GM21447 (cell line): Measurements from ENCODE around the gene ITFG1.
A peak's percentile ranks its signal among the peaks of the same experiment; 100 is the strongest.

Source experiments
- ATAC-seq: cut with Tn5 transposase; IDR thresholded peaks from one replicate; pipeline ENCODE4 v1.9.1; 2021; ENCODE audit not compliant: unreplicated experiment

The ITFG1 gene

GRCh38 chr16:47460711-47461597 lies at the start of gene ITFG1, which contains the start of gene PHKB:
Gene ITFG1 (minus strand): TSS chr16:47461063. CDS start chr16:47461045, 18 bp downstream.
Gene PHKB (plus strand): TSS chr16:47461331. CDS start chr16:47461351, 20 bp downstream.
- ATAC-seq: peak; percentile 65

GRCh38 chr16:47507701-47508100 lies 46.8 kb upstream of the ITFG1 start:
- ATAC-seq: no peak

DNA sequence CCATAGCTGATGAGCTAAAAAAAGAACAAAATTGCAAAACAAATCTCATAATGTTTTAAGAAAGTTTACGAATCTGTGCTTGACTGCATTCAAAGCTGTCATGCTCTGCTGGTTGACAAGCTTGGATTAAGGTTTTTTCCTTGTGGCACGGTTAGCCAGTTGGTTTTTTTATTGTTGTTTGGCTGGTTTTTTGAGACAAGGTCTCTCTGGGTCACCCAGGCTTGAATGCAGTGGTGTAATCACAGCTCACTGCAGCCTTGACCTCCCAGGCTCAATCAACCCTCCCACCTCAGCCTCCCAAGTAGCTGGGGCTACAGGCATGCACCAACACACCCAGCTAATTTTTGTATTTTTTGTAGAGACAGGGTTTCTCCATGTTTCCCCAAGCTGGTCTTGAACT lies 45.9 kb upstream of the ITFG1 start:
- no peak for ATAC-seq

DNA sequence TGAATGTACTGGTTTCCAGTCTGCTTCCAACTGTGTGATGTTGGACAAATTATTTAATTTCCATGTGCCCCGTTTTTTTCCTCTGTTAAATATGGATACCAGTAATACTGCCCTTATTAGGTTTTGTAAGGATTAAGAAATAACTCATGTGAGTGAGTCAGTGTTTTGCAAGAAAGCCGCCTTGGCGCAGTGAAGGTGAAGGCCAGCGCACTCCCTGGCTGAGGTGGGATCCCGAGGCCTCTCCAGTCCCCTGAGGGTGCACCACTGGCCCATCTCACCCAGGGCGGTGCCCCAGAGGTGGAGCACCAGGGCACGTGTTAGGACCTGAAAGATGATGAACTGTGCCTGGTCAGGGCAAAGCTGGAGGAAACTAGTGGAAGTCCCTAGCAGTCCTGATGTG lies 43.7 kb upstream of the ITFG1 start:
- no peak for ATAC-seq

GRCh38 chr16:47503936-47504335 lies 43.1 kb upstream of the ITFG1 start:
- no peak for ATAC-seq

DNA sequence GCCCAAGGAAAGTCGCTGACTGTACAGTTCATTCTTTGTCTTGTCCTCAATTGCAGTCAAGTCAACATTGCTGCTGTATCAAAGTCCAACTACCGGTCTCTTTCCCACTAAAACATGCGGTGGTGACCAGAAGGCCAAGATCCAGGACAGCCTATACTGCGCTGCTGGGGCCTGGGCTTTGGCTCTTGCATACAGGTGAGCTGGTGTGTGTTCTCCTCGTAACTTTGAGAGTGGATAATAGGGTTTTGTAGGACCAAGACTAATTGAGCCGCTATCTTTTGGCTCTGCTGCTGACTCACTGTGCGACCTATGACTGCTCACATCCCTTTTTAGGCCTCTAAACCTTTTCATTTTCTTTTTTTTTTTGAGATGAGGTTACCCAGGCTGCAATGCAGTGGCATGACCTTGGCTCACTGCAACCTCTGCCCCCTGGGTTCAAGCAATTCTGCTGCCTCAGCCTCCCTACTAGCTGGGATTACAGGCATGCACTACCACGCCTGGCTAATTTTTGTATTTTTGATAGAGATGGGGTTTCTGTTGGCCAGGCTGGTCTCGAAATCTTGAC lies 38.9 kb upstream of the ITFG1 start:
- ATAC-seq: no peak

DNA sequence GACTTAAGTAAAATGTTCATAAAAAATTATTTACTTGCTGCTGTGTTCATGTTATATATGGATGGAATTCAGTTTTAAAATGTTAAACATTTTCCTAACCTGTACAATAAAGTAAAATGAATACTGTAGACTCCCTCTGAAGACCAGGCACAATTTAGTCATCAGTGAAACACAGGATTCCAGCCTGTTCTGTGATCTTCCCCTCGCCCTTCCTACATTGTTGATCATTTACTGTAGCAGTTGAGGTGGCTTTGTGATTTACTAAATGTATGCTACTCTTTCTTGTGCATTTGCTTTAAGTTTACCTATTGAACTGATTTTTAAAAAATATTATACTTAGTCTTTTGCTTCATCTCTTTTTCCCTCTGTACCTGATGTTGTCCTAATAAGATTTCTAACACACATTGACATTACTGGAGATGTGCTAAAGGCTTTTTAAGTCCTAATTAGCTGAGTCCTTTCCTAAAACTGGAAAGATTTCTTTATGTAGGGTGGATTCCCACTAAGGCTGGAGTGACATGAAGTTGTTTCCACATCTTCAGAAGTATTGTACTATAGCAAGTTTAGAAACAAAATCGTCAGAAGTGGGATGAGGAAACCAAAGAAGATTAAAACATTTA lies 38.3 kb upstream of the ITFG1 start:
- ATAC-seq: no peak

GRCh38 chr16:47493381-47494337 lies 32.8 kb upstream of the ITFG1 start:
- peak; percentile 62 for ATAC-seq

DNA sequence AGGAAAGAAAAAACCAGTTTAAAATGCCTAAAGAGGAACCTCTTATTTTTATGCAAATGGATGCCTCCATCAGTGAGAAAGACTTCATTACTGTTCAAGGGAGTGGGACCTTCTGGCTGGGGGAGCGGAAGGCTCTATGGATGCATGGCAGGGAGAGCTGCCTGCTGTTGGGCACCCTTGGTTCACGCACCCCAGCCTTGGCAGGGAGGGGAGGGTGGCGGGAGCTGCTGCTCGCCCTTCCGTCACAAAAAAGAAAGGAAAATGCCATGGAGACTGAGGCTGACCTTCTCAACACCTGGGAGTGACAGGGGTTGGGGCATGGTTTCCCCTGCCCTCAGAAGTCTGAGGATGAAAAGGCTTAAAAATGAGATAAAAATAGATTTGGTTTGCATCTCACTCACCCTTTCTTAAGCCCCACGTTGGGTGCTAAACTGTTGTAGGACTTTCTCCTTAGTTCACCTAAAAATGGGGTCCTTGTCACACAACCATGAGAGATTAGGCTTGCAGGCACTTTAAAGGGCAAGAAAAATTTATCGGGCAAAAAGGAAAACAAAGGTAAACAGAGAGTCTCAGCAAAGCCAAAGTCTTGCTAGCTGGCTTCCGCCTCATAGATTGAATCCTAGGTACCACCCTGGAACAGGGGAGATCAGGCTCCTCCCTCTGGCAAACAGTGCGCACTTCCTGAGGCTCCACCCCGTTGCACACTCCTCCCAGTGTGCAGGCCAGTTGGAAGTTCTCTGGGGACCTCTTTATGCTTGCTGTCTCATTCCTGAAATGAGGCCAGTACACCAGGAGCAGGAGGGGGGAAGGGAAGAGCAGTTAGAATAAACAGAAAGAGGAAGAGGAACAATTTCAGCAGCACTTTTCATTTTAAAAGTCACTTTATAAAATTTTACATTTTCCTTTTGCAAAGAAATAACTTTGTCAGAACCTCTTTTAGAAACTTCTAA lies 31.8 kb upstream of the ITFG1 start:
- peak; percentile 68 for ATAC-seq

GRCh38 chr16:47492036-47492427 lies 31.2 kb upstream of the ITFG1 start:
- no peak for ATAC-seq

DNA sequence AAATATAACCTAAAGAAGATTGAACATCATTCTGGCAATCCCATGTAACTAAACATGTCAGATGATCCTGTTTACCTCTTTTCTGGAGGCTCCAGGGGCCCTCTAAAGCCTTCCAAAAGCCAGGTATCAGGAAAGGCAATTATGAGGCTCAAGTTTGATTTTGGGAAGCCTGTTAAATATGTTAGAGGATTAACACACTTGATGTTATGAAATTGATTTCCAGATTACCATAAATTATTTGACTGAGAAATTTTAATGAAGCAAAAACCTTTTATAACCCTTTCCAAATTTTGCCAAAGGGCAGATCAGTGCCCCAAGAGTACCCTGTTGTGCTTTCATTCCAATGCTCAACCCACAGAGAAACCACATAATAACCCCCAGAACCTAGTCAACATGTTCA lies 29.6 kb upstream of the ITFG1 start:
- ATAC-seq: no peak

- no peak for ATAC-seq
Observed at GRCh38 chr16:47488051-47488450, 27.2 kb upstream of the ITFG1 start.

GRCh38 chr16:47486856-47487255 lies 26.0 kb upstream of the ITFG1 start:
- peak; percentile 74 for ATAC-seq

GRCh38 chr16:47483616-47484015 lies 22.8 kb upstream of the ITFG1 start:
- ATAC-seq: no peak

DNA sequence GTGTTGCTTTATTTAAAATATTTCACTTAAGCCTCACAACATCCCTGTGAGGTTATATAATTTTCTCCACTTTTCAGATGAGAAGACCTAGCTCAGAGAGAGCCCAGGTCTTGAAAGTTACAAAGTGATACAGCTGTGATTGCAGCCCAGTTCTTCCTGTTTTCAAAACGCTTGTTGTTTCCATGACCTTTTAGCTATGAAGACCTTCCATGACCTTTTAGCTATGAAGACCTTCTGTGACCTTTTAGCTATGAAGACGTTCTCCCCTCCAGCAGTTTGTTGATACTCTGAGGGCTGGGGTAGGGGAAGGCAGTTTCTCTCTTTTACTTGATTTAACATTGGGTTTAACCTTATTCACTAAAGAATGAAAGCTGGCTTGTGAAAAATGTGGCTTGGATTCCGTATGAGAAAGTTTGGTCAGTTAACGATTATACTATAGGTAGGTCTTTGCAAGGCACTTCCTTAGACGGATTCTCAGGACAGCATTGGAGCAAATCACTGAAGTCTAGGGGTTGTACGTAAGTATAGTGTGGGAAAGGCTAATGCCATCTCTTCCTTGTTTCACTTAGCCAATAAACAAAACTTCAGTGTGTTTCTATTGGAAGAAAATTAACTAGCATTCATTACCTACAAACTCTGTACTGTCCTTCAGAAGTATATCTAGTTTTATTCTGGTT lies 21.0 kb upstream of the ITFG1 start:
- ATAC-seq: no peak

- peak; percentile 63 for ATAC-seq
Observed at GRCh38 chr16:47480410-47480809, 19.5 kb upstream of the ITFG1 start.

GRCh38 chr16:47477679-47478078 lies 16.8 kb upstream of the ITFG1 start:
- ATAC-seq: no peak

DNA sequence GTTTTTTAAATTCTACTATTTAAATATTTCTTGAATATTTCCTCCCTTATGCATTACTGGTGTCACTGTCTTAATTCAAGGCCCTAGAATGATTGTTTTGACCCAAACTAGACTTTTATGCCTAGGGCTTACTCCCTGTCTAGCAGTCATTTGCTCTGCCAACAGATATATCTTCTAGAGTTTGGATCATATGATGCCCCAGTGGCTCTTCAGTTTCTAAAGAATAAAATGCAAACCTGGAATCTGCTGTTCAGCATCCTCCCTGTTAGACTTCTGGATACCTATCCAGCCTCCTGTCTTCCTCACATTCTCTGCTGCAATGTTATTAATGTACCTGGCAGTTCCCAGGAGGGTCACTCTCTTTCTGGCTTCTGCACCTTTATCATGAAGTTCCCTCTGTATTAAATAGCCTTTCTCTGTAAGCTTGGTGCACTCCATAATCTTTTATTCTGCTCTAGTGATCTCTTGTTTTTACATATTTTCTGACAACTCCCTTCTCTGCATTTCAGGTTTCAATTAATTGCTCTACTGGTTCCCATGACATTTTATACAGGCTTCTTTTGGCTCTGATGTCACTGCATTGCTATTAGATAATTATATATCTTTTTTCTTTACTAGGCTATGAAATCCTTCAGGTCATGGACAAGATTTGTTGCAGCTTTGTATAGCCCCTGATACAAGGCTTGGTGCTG lies 15.9 kb upstream of the ITFG1 start:
- no peak for ATAC-seq

DNA sequence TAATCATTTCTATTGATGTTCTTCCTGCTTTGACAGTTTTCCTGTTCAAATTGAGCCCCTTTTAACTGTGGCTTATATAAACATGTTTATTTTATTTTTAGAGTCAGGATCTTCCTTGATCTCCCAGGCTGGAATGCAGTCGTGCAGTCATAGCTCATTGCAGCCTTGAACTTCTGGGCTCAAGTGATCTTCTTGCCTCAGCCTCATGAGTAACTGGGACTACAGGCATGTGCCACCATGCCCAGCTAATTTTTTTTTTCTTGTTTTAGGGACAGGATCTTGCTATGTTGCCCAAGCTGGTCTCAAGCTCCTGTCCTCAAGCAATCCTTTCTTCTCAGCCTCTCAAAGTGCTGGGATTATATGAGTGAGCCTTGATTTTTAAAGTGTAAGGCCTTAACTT lies 14.9 kb upstream of the ITFG1 start:
- ATAC-seq: no peak
